Neuron (in vitro differentiated cells): ENCODE results near the gene GRID1.

Experiments used
- H2AFZ ChIP-seq: one replicate; pipeline ENCODE4 v1.6.1; 2013; ENCODE audit warnings: low read depth, mild to moderate bottlenecking, inconsistent platforms, low read length, moderate library complexity
- H3K27me3 ChIP-seq: one replicate; pipeline ENCODE4 v1.6.1; 2013; ENCODE audit warnings: low read length; ENCODE audit not compliant: insufficient read depth
- H3K36me3 ChIP-seq: one replicate; pipeline ENCODE4 v1.6.1; 2013; ENCODE audit warnings: low read length; ENCODE audit not compliant: insufficient read depth
- H3K4me1 ChIP-seq: one replicate; pipeline ENCODE4 v1.6.1; 2013; ENCODE audit warnings: low read length; ENCODE audit not compliant: insufficient read depth
- H3K4me3 ChIP-seq: 2 replicates; pipeline ENCODE4 v1.5.1; 2013; ENCODE audit warnings: mild to moderate bottlenecking, low read length, moderate library complexity
- H3K9me3 ChIP-seq: one replicate; pipeline ENCODE4 v1.6.1; 2013; ENCODE audit warnings: low read length

The GRID1 gene

DNA sequence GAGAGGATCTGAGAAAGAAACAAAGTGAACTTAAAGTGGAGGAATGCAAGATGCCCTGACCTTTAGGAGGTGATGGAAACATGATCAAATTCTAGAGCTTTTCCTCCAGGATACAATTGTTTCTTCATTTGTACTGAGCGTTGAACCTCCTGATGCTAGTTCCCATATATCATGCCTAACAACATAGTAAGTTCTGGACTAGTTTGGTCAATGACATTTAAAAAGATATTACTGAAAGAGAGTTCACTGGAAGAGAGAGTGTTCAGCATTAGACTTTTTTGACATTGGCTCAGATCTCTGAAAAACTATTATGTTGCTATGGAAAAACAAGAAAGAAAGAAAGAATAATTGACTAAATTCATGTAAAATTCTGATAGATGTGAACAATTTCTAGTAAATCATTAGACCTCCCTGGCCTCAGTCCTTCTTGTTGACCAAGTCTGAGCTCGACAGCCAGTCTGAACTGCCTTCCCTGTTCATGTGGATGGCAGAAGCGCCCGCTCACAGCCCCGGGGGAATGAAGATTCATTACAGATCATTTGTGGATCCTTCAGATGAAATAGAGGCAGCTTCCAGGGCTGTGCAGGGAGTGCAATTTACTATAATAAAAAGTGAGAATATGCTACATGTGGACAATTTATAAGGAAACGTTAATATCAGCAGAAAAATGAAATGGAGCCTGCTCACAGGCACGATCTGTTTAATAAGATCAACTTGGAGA, 442.1 kb downstream of the GRID1 start:
- Histone ChIP-seq H3K9me3 (no peaks in the 10 kb centered on the region), H3K4me1 (no peaks in the 10 kb centered on the region), H2AFZ (no peak overlapping the region), H3K36me3 (no peaks in the 10 kb centered on the region), H3K4me3 (no peak overlapping the region), H3K27me3 (no peaks in the 10 kb centered on the region)

DNA sequence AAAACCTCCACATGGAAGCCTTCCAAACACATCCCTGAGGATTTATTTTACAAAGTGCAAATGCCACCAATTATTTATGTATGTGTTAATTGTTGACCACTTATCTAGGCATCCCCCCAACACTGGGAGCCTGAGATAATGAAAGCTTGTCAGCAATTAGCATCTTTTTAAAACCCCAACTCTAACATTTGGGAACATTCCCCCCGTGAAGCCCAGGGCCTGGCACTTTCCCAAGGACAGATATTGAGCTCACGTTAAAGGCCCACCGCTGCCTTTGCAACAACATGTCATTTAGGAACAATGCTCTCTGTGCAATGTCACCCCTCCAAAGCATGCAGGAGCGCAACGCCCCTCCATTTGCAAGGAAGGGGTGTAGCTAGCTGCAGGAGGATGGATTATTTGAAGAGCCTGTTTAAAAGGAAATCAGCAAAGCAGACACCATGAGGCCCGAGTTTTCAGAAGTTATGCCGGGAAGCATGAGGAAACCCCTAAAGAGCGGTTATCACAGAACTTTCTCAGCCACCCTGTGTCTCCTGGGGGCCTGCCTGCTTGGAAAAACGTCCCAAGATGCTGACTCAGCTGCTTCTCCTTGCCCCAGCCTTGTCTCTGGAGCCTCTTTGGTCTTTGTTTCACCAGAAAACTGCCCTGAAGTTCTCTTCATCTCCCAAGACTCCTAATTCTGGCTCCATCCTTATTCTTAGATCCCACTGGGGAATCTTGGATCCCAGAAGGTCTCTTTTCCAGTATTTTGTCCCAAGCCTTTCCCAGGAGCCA, 444.1 kb downstream of the GRID1 start:
- Histone ChIP-seq H3K27me3 (no peaks in the 10 kb centered on the region), H3K36me3 (no peaks in the 10 kb centered on the region), H3K4me3 (no peak overlapping the region), H2AFZ (no peak overlapping the region), H3K9me3 (no peaks in the 10 kb centered on the region), H3K4me1 (no peaks in the 10 kb centered on the region)

DNA sequence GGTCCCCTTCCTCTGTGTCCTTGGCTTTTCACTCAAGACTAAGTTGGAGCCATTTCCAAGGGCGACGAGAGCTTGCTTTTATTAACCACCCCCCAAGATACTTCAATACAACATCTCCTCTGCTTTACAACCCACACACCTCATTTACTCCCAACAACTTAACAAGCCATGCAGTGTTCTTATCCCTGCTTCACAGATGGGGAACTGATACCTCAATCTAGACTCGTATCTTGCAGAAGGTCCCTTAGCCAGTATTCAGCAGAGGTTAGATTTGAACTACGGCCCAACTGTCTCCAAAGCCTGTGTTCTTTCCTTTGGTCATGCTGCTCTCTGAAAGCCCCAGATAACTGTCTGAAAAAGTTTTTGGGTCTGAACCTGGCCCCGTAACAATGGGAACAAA, 444.8 kb downstream of the GRID1 start:
- Histone ChIP-seq H2AFZ (no peak overlapping the region), H3K36me3 (no peaks in the 10 kb centered on the region), H3K4me1 (no peaks in the 10 kb centered on the region), H3K4me3 (no peak overlapping the region), H3K27me3 (no peaks in the 10 kb centered on the region), H3K9me3 (no peaks in the 10 kb centered on the region)

DNA sequence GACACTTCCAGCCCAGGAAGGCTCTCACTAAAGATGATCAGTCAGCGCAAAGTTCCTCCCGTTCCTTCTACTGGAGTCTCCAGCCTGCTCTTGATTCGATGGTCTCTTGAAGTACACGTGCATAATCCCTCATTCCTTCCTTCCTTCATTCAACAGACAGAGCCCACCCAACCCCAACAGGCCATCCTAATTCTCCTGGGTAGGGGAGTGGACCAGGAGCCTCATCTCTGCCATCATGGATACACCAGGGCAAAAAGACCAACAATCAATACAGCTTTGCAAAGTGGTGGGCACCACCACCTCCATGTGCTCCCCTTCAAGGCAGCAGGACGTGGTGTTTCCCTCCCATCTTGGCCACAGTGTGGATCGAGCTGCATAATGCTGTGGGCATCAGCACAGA, 446.3 kb downstream of the GRID1 start:
- H3K9me3 ChIP-seq, result no peaks in the 10 kb centered on the region

DNA sequence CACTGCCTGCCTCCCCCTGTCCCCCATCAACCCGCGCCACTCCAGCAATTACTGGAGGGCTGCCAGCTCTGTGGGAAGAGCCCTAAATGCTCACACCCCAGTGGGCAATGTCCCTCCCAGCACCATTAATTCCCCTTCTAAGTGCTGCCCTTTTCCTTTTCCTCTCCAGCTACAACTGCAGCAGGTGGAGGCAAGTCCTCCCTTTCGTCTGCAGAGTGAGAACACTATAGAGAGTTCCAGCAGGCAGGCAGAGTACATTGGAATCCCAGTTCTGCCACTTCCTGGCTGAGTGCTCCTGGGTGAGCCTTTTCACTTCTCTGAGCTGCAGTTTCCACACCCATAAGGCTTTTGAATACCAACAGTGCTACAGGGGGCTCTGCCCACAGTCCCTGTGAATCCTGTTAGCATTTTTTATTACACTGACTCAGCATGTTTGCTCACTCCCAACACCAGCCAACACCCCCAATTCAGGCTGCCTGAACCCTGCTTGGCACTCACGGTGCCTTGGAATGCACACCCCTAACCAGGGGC, 447.0 kb downstream of the GRID1 start:
- Histone ChIP-seq H3K27me3 (no peaks in the 10 kb centered on the region), H3K9me3 (no peaks in the 10 kb centered on the region), H3K36me3 (no peaks in the 10 kb centered on the region), H3K4me3 (no peak overlapping the region), H2AFZ (no peak overlapping the region), H3K4me1 (no peaks in the 10 kb centered on the region)

More for the DNA sequence above, 446.3 kb downstream of the GRID1 start:
- Histone ChIP-seq H3K36me3 (no peaks in the 10 kb centered on the region), H2AFZ (no peak overlapping the region), H3K4me1 (no peaks in the 10 kb centered on the region), H3K27me3 (no peaks in the 10 kb centered on the region), H3K4me3 (no peak overlapping the region)

DNA sequence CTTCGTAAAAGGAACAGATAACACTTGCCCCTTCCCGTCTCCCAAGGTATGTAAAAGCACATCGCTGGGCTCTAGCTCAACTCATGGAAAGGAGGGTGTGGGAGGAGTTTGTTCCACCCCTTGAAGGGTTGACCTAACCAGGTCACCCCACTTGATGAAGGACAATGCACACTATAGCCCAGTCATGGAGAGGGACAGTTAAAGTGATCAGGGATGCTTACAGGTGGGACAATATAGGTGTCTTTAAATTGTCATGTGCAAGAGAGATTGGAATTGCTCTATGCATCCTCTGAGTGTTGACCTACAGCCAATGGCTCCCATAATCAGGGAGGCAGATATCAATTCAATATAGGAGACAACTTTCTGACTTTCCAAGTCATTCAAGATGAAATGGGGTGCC, 448.2 kb downstream of the GRID1 start:
- no peaks in the 10 kb centered on the region for H3K9me3 ChIP-seq
- H3K4me3 ChIP-seq, result no peak overlapping the region
- no peaks in the 10 kb centered on the region for H3K4me1 ChIP-seq
- no peaks in the 10 kb centered on the region for H3K27me3 ChIP-seq
- no peak overlapping the region for H2AFZ ChIP-seq
- no peaks in the 10 kb centered on the region for H3K36me3 ChIP-seq

DNA sequence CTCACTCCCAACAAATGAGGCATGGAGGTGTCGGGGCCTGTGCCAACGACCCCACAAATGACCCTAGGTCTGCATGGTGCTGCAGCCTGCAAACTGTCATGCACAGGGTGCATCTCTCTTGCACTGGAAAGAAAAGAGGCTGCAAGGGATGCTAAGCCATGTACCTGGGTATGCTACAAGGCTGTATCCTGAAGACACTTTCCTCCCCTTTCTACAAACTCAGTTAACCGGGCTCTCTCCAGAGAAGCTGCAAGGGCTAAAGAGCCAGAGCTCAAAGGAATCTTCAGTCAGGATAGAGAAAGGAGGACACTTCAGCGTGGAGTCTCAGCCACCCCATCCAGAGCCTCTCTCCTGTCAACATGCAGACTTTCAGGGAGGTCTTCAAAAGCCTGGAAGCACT, 449.0 kb downstream of the GRID1 start:
- H2AFZ ChIP-seq, result no peak overlapping the region
- no peaks in the 10 kb centered on the region for H3K36me3 ChIP-seq
- H3K4me1 ChIP-seq, result no peaks in the 10 kb centered on the region

DNA sequence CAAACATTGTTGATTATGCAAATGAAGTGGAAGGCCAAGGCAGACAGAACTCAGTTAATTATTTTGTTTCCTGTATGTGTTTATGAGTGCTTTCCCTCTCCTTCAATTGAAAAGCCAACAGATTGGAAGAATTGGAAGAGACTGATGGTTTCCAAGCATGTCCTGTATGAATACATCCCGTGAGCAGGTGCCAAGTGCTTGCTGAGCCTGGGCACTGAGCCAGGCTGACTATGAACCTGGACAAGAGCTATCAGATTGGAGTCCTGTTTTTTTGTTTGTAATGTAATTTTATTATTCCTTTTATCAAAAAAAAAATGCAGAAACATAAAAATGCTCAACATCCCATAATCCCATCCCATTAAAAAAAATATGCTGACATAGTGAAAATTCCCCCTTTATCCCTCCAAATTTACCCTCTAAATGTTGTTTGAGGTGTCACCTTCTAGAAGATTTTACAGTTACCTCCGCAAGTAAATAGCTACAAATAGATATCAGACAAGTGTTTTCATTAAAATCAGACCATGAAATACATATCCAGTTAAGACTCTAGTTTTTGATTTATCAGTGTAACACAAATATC, 449.5 kb downstream of the GRID1 start:
- H3K4me1 ChIP-seq, result no peaks in the 10 kb centered on the region
- no peaks in the 10 kb centered on the region for H3K27me3 ChIP-seq
- H2AFZ ChIP-seq, result no peak overlapping the region
- no peaks in the 10 kb centered on the region for H3K9me3 ChIP-seq
- H3K4me3 ChIP-seq, result no peak overlapping the region
- no peaks in the 10 kb centered on the region for H3K36me3 ChIP-seq

More for the DNA sequence above, 449.0 kb downstream of the GRID1 start:
- H3K9me3 ChIP-seq, result no peaks in the 10 kb centered on the region
- H3K4me3 ChIP-seq, result no peak overlapping the region
- H3K27me3 ChIP-seq, result no peaks in the 10 kb centered on the region

DNA sequence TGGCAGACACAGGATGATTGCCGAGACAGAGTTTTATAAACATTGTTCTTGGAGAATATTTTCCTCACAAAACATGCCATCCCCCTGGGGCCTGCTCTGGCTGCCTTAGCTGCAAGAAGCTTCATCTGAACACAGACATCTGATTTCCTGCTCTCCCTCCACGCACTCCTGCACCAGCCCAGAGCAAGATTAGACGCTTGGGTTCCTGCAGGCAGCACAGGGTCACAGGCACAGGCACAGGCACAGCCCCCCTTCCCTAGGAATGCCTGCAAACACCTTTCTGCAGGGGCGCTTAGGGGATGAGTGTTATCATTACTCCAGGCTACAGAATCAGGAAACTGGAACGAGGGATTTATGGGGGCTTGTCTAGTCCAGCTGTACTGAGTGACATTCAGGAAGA, 450.3 kb downstream of the GRID1 start:
- H3K4me1 ChIP-seq, result no peaks in the 10 kb centered on the region
- no peaks in the 10 kb centered on the region for H3K9me3 ChIP-seq
- H2AFZ ChIP-seq, result no peak overlapping the region
- no peaks in the 10 kb centered on the region for H3K36me3 ChIP-seq
- no peaks in the 10 kb centered on the region for H3K27me3 ChIP-seq
- no peak overlapping the region for H3K4me3 ChIP-seq

DNA sequence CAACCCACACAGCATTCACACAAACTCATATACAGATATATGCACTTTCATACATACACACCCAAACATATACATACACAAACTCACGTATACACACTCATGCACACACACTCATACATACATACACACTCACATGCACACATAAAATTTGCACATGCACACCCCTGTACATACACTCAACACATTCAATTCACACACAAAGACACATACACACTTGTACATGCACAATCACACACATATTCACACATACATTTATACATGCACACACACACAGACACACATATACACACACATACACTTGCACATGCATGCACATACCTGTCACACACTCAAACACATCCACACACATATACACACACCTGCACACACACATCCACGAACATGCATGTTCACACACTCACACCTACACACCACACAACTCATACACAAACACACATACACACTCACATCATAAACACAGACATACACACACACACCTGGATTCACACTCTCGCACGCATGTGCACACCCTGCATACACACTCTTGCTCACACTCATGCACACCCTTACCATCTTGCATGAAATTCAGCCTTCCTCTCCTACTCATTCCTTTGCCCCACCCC, 451.2 kb downstream of the GRID1 start:
- H3K27me3 ChIP-seq, result no peaks in the 10 kb centered on the region
- no peak overlapping the region for H3K4me3 ChIP-seq
- H2AFZ ChIP-seq, result no peak overlapping the region
- no peaks in the 10 kb centered on the region for H3K9me3 ChIP-seq
- no peaks in the 10 kb centered on the region for H3K36me3 ChIP-seq
- H3K4me1 ChIP-seq, result no peaks in the 10 kb centered on the region

DNA sequence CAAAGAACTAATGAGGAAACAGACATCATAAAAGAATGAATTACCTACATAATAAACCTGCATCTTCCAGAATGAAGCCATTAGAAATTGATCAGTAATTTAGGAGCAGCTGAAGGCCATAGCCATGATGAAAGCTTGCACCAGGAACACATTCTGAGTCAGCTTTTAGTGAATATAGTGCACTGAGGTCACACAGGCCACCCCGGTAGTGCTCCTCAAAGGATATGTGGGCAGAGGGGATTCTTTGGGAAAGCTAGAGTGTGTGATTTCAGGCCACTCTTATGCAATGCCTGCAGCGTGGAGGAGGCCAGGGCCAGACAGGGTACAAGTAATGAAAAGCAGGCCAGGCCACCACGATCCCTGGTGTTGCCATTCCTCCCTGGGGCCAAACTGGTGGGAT, 451.9 kb downstream of the GRID1 start:
- no peaks in the 10 kb centered on the region for H3K9me3 ChIP-seq

DNA sequence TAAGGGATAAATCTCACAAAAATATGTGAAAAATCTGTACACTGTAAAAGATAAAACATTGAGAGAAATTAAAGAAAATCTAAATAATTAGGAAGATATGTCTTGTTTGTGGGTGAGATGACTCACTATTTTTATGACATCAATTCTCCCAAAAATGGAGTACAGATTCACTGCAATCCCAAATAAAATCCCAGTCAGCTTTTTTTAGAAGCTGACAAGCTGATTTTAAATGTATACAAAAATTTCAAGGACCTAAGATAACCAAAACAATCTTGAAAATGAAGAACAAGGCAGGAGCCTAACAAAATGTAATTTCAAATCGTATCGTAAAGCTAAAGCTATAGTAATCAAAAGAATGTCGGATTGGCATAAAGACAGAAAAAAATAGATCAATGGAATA, 458.1 kb downstream of the GRID1 start:
- no peaks in the 10 kb centered on the region for H3K27me3 ChIP-seq
- no peak overlapping the region for H2AFZ ChIP-seq
- no peaks in the 10 kb centered on the region for H3K9me3 ChIP-seq
- no peaks in the 10 kb centered on the region for H3K4me1 ChIP-seq
- no peaks in the 10 kb centered on the region for H3K36me3 ChIP-seq
- H3K4me3 ChIP-seq, result no peak overlapping the region

More for the DNA sequence above, 451.9 kb downstream of the GRID1 start:
- Histone ChIP-seq H3K4me3 (no peak overlapping the region), H2AFZ (no peak overlapping the region), H3K36me3 (no peaks in the 10 kb centered on the region), H3K27me3 (no peaks in the 10 kb centered on the region), H3K4me1 (no peaks in the 10 kb centered on the region)

DNA sequence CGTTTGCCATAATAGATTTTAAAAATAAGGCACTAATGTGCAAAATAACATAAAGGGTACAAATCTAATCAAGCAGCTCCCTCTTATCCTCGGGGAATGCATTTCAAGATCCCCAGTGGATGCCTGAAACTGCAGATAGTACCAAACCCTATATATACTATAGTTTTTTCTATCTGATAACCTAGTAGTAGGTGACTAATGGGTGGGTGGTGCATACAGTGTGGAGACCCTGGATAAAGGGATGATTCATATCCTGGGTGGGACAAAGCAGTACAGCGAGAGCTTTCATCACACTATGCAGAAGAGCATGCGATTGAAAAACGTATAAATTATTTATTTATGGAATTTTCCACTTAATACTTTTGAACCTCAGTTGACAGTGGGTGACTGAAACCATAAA, 464.5 kb downstream of the GRID1 start:
- Histone ChIP-seq H3K36me3 (no peaks in the 10 kb centered on the region), H3K4me3 (no peak overlapping the region), H3K27me3 (no peaks in the 10 kb centered on the region), H2AFZ (no peak overlapping the region), H3K4me1 (no peaks in the 10 kb centered on the region), H3K9me3 (no peaks in the 10 kb centered on the region)
